ENCODE data around the gene PCK2. TPM values are rescaled to one million over a fixed set of nuclear protein-coding genes. Genes with fewer than 3 reads are reported as not detected.

PCK2 gene
- total and polyA plus RNA-seq, 2 donors (not counting 3 experiments of a cell fraction or from before 2014, with no cell fraction given) = 23.5 to 24.5 TPM

DNA sequence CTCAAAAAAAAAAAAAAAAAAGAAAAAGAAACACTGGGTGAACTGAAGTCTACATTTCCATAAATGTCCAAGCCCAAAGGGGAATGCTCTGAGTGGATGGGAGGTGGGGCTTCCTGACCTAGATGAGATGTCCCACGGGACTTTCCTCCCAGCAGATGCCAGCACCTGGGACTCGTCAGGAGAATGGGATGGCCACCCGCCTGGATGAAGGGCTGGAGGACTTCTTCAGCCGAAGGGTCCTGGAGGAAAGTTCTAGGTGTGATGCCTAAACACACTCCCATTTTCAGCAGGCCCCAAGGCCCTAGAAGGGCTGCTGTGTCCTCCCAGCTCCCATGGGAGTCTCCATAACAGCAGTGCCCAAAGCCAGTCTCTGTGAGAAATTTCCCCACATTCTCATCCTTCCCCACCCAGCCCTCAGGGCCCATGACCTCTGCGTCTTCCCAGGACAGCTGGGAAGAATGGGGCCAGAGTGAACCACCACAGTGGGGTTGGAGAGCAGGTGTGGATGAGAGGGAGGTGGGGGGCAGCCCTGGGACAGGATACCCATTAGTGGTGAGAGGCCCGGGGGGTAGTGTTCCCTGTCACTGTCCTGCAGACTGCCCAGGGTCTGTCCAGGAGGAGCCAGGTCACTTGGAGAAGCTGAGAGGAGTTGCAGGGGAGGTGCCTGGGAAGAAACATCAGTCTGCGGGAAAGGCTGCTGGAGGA, 29.9 kb upstream of the PCK2 start:
- H3K9ac ChIP-seq (replicated peaks; ENCODE audit: extremely low read depth, insufficient read depth, low read length) = no peak overlapping the region
- FAIRE-seq = no peak
- peaks cover 0 to 1% of the 10 kb centered on the region in 2 experiments for H3K27me3 ChIP-seq (ENCODE audit: control insufficient read depth in 2 of 2, insufficient read depth in 2 of 2, low read length in 2 of 2)
- H3K4me3 ChIP-seq (replicated peaks in 1 of 3; ENCODE audit: insufficient read depth in 1 of 3, low read depth in 1 of 3, low read length in 3 of 3) = no peak overlapping the region
- no peaks in the 10 kb centered on the region for H3K9me3 ChIP-seq (replicated peaks; ENCODE audit: control insufficient read depth, insufficient read depth, low read length)
- CTCF ChIA-PET = interaction anchor here (2.2 to 5.2 kb wide), 2 partner anchors 26 to 45 kb away, joined by 5 to 26 read pairs; no protein-coding TSS in a partner anchor
- intact Hi-C loops (cut with micrococcal nuclease) (no loop called here), dilution Hi-C loops (cut with MboI; ENCODE audit: extremely low pct_ligation_motif_present, low sequenced_read_pairs) (no loop called here)
- no peak overlapping the region for H2AFZ ChIP-seq (ENCODE audit: low read depth, low read length)
- no peaks in the 10 kb centered on the region for H3K4me1 ChIP-seq (ENCODE audit: control insufficient read depth, extremely low read depth, insufficient read depth, low read length)
- no peaks in the 10 kb centered on the region for H4K20me1 ChIP-seq (replicated peaks; ENCODE audit: control insufficient read depth, extremely low read depth, insufficient read depth, low read length)
- TF ChIP-seq MYC (IDR thresholded peaks at IDR 0.05; ENCODE audit: low read depth, low read length) = no peak
- no peak for TF ChIP-seq GATA2 (IDR thresholded peaks at IDR 0.05; ENCODE audit: insufficient read depth, insufficient read length, low read depth, low read length)
- TF ChIP-seq, protein P1, sequence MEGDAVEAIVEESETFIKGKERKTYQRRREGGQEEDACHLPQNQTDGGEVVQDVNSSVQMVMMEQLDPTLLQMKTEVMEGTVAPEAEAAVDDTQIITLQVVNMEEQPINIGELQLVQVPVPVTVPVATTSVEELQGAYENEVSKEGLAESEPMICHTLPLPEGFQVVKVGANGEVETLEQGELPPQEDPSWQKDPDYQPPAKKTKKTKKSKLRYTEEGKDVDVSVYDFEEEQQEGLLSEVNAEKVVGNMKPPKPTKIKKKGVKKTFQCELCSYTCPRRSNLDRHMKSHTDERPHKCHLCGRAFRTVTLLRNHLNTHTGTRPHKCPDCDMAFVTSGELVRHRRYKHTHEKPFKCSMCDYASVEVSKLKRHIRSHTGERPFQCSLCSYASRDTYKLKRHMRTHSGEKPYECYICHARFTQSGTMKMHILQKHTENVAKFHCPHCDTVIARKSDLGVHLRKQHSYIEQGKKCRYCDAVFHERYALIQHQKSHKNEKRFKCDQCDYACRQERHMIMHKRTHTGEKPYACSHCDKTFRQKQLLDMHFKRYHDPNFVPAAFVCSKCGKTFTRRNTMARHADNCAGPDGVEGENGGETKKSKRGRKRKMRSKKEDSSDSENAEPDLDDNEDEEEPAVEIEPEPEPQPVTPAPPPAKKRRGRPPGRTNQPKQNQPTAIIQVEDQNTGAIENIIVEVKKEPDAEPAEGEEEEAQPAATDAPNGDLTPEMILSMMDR (IDR thresholded peaks at IDR 0.05; ENCODE audit: extremely low read depth in 1 of 2, insufficient read depth in 1 of 2, low read depth in 1 of 2, low read length in 2 of 2) = no peak
- TF ChIP-seq, protein P2, sequence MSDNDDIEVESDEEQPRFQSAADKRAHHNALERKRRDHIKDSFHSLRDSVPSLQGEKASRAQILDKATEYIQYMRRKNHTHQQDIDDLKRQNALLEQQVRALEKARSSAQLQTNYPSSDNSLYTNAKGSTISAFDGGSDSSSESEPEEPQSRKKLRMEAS (IDR thresholded peaks at IDR 0.05; ENCODE audit: insufficient read depth, insufficient read length) = no peak
- TF ChIP-seq POLR2AphosphoS5 (IDR thresholded peaks at IDR 0.05; ENCODE audit: insufficient read depth, low read depth, low read length) = no peak
- no peak for TF ChIP-seq EZH2 (IDR thresholded peaks at IDR 0.05; ENCODE audit: borderline replicate concordance, low read depth, low read length, severe bottlenecking)
- no peak for TF ChIP-seq FOS (IDR thresholded peaks at IDR 0.05; ENCODE audit: borderline replicate concordance, insufficient read depth, low read length)
- no peak for TF ChIP-seq POLR2A (IDR thresholded peaks at IDR 0.05; ENCODE audit: low read depth, low read length)
- no peak for TF ChIP-seq JUN (IDR thresholded peaks at IDR 0.05; ENCODE audit: borderline replicate concordance, insufficient read depth, insufficient read length, low read depth)
- H3K36me3 ChIP-seq (ENCODE audit: control insufficient read depth in 2 of 2, extremely low read depth in 1 of 2, insufficient read depth in 2 of 2, low read length in 2 of 2) = no peaks in the 10 kb centered on the region
- POLR2A ChIA-PET = no interaction called here
- no peak overlapping the region for H3K4me2 ChIP-seq (ENCODE audit: insufficient read depth, low read length)
- no peaks in the 10 kb centered on the region for H3K9me1 ChIP-seq (replicated peaks; ENCODE audit: control insufficient read depth, extremely low read depth, insufficient read depth, low read length)
- no peak for DNase-seq (ENCODE audit: low read depth, low spot score)
- no peaks in the 10 kb centered on the region for H3K79me2 ChIP-seq (ENCODE audit: control insufficient read depth, insufficient read depth, low read length)
- H3K27ac ChIP-seq (ENCODE audit: insufficient read depth, low read depth, low read length) = no peak overlapping the region
- BruUV-seq (replicated peaks) = no TSS peak
